Activated naive CD8-positive, alpha-beta T cell treated with anti-CD3 and anti-CD28 coated beads for 36 hours (primary cell): ENCODE data around the gene PHGDH. TPM values are rescaled to one million over a fixed set of nuclear protein-coding genes. Genes with fewer than 3 reads are reported as not detected.
"Not testable (repeated sequence)": the region's sequence is repeated elsewhere in the genome, so short reads cannot be mapped to it uniquely, and the experiment has no call there.

Experiments used
- DNase-seq: peaks from one replicate; pipeline ENCODE4 v3.0.0; 2021
- H3K27ac Mint-ChIP-seq: one replicate; pipeline ENCODE4 v1.8.0; 2022; ENCODE audit warnings: mild to moderate bottlenecking, moderate library complexity, mixed read lengths
- H3K27me3 Mint-ChIP-seq: one replicate; pipeline ENCODE4 v1.8.0; 2022; ENCODE audit warnings: mild to moderate bottlenecking, mixed read lengths
- H3K36me3 Mint-ChIP-seq: one replicate; pipeline ENCODE4 v1.8.0; 2021; ENCODE audit warnings: mild to moderate bottlenecking, mixed read lengths
- H3K4me1 Mint-ChIP-seq: one replicate; pipeline ENCODE4 v1.8.0; 2021; ENCODE audit warnings: mixed read lengths
- H3K4me3 Mint-ChIP-seq: one replicate; pipeline ENCODE4 v1.8.0; 2022; ENCODE audit warnings: mild to moderate bottlenecking, moderate library complexity, mixed read lengths
- H3K9me3 Mint-ChIP-seq: one replicate; pipeline ENCODE4 v1.8.0; 2022; ENCODE audit warnings: mixed read lengths
- total RNA-seq, 2 experiments: library from RNA; stranded (reverse); gene quantifications; one replicate each; pipeline ENCODE4 v1.2.3, GENCODE V29; 2021

PHGDH gene
- total RNA-seq, 2 experiments from 2014 or later, result 289 to 292 TPM

DNA sequence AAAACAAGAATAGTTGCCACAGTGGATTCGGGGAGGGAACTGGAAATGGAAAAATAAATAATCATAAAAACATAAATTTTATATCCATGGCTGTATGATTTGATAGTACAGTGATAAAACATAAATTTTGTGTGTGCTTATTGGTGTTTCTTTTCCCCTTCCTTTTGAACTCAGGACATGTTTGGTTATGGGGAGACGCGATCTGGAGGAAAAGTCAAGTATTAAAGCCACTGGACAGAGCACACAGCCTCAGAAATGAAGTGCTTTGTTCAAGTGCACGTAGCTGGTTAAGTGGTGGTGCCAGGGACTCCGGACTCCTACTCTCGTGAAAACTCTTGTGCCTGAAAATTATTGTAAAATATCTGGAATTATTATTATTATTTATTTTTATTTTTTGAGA is 66.6 kb downstream of the PHGDH start:
- Mint-ChIP-seq H3K4me3 (no peak overlapping the region), H3K36me3 (no peaks in the 10 kb centered on the region), H3K27ac (no peak overlapping the region), H3K4me1 (peaks cover 4% of the 10 kb centered on the region), H3K27me3 (peaks cover 11% of the 10 kb centered on the region), H3K9me3 (no peaks in the 10 kb centered on the region)
- DNase-seq, result no peak

DNA sequence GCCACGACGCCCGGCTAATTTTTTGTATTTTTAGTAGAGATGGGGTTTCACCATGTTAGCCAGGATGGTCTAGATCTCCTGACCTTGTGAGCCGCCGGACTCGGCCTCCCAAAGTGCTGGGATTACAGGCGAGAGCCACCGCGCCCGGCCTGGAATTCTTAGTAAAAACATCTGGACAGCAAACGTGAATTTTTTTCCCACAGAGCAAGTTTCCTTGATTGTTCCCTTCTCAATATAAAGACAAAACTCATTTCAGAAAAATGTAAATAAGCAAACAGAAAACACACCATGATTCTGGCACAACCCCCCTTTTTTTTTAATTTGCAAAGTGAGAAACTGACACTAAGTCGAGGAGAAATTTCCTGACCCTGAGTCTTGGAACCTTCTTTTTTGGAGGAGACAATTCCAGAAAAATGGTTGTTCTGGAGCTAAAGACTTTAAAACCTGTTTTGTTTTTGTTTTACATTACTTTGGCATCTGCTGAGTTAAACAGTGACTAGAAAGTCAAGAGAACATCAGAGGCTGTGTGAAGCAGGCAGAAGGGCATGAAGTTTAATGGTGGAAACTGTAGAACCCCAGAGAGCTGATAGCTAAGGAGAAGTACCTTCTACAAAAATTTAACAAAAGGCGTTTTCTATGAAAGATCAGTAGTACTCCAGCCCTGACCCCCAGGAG is 67.3 kb downstream of the PHGDH start:
- no peak for DNase-seq
- Mint-ChIP-seq H3K27me3 (peaks cover 17% of the 10 kb centered on the region), H3K36me3 (no peaks in the 10 kb centered on the region), H3K9me3 (no peaks in the 10 kb centered on the region), H3K4me3 (no peak overlapping the region), H3K27ac (no peak overlapping the region), H3K4me1 (peaks cover 10% of the 10 kb centered on the region)

DNA sequence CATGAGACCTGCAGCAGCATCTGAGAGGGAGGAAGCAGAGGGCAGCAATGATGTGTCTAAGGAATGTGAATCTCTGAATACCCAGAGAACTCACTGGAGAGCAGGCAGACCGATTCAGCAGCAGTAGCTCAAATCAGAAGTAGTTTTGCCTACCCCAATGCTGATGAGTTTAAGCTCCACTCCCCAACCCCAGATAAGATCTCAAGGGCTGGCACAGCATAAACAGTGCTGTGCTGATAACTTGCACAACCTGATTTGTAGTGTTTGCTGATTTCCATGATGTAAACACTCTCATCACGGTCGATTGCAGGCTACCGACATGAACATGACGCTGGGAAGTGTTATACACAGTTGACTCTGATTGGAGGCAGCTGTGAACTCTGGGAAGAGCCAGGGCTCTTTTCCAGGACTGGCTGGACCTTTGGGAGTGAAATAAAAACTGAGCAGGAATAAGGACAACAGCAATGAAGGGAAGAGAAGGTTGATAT is 68.2 kb downstream of the PHGDH start:
- H3K4me1 Mint-ChIP-seq, result peaks cover 10% of the 10 kb centered on the region
- no peak for DNase-seq
- peaks cover 23% of the 10 kb centered on the region for H3K27me3 Mint-ChIP-seq

DNA sequence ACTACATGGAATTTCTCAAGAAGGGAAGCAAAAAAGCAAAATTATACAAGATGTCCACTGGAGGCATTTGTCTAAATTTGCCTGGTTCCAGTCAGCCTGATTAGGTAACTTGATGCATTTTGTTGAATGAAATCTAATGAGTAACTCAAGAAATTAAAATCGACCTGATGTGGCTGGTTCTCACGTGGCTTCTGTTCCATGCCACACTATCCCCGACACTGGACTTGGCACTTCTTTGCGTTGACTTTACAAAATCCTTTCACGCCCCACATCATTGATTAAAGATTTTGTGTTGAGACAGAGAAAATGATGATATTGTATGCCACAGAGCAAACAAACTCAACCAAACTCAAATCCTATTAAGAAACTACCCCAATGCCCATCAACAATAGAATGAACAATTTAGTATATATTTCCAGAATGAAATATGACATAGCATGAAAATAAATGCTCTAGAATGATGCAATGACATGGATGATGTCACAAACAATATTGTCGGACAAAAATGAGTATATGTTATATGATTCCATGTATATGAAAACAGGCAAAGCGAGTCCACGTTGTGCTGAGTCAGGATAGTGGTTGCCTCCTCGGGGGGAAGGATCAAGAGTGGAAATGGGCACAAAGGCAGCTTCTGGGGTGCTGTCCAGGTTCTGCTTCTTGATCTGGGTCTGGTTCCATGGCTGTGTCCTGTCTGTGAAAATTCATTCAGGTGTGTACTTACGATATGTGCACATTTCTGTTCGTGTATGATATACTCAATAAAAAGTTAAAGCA is 69.9 kb downstream of the PHGDH start:
- no peak overlapping the region for H3K4me3 Mint-ChIP-seq
- no peak overlapping the region for H3K27ac Mint-ChIP-seq
- DNase-seq, result no peak
- no peaks in the 10 kb centered on the region for H3K36me3 Mint-ChIP-seq
- no peaks in the 10 kb centered on the region for H3K9me3 Mint-ChIP-seq
- H3K27me3 Mint-ChIP-seq, result peaks cover 27% of the 10 kb centered on the region
- peaks cover 17% of the 10 kb centered on the region for H3K4me1 Mint-ChIP-seq

More for the DNA sequence above, 68.2 kb downstream of the PHGDH start:
- Mint-ChIP-seq H3K9me3 (no peaks in the 10 kb centered on the region), H3K27ac (no peak overlapping the region), H3K36me3 (no peaks in the 10 kb centered on the region), H3K4me3 (no peak overlapping the region)

DNA sequence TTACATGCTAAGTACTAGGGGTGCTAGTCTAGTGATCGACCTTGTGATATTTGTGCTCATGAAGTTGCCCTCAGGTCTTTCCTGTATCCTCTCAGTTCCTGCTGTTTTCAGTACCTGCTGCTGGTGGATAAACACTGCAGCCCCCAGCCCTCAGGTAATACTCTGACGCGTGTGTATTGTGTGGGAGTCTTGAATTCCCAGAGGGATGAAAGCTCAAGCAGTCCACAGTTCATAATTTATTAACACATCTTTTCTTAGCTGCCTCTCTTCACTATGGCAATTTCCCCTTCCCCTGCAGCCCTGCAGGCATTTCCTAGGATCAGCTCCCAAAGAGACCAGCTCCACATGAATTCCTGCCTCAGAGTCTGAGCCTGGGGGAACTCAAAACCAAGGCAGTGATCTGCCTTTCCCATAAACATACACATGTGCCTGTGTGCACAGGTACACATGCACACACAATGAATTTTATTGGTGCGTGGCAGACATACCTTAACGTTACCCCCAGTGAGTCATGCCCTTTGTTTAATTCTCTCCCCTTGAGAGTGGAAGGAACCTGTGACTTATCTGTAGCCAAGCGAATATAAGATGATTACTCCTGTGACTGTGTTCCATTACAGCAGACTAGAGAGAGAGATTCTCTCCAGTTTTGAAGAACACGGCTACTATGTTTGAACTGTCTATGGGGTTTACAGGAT is 71.0 kb downstream of the PHGDH start:
- H3K36me3 Mint-ChIP-seq, result no peaks in the 10 kb centered on the region
- H3K27me3 Mint-ChIP-seq, result peaks cover 27% of the 10 kb centered on the region
- H3K9me3 Mint-ChIP-seq, result no peaks in the 10 kb centered on the region
- no peak for DNase-seq
- peaks cover 21% of the 10 kb centered on the region for H3K4me1 Mint-ChIP-seq
- no peak overlapping the region for H3K27ac Mint-ChIP-seq
- H3K4me3 Mint-ChIP-seq, result no peak overlapping the region

DNA sequence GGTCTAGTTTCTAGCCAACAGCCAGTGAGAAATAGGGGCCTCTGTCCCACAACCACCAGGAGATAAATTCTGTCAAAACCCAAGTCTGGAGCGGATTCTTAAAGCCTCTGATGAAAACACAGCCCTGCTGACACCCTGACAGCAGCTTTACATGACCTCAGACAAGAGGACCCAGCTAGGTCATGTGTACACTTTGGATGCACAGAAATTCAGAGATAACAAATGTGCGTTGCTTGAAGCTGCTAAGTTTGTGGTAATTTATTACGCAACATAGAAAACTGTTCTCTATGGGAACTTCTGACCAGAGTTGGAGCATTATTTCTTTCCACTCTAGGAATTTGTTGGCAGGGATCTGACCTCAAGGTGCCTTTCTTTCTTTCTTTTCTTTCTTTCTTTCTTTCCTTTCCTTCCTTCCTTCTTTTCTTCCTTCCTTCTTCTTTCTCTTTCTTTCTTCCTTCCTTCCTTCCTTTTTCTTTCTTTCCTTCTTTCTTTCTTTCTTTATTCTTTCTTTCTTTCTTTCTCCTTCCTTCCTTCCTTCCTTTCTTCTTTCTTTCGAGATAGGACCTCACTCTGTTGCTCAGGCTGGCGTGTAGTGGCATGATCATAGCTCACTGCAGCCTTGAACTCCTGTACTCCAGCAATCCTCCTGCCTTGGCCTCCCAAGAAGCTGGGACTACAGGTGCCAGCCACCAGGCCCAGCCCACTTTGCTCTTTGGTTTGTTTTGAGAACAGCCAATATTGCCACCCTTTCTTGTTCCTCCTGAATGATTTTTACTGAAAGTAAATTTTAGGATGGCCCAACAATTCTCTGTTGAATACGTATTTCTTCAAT is 71.8 kb downstream of the PHGDH start:
- H3K4me3 Mint-ChIP-seq, result no peak overlapping the region

DNA sequence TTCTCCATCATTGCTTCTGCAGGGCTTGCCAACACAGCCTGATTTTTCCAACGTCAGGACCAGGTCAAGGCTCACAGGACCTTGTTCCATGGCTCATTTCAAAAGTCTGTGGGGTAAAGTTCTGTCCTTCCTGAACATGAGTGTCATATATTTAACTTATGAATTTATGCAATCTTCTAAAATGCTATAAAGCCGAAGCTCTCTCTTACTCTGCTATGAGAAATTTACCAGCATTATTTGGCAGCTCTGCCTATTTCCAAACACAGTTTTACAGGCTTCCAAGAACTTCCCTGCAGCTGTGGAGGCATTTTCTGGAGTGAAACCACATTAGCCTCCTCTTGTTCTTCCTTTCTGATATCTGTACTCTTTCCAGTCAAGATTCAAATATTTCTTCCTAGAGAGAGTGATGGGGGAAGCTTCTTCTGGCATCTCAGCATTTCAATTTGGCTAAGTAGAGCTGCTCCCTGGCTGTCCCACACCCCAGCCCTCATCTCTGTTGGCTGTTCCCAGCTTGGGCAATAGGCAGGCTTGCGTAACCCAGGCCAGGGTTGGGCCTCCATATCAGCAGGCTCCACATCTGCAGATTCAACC is 72.6 kb downstream of the PHGDH start:
- no peak for DNase-seq
- Mint-ChIP-seq H3K36me3 (no peaks in the 10 kb centered on the region), H3K4me1 (peaks cover 21% of the 10 kb centered on the region), H3K27me3 (peaks cover 33% of the 10 kb centered on the region), H3K27ac (no peak overlapping the region), H3K4me3 (no peak overlapping the region), H3K9me3 (no peaks in the 10 kb centered on the region)

More for the DNA sequence above, 71.8 kb downstream of the PHGDH start:
- no peak overlapping the region for H3K27ac Mint-ChIP-seq
- peaks cover 27% of the 10 kb centered on the region for H3K27me3 Mint-ChIP-seq
- no peaks in the 10 kb centered on the region for H3K36me3 Mint-ChIP-seq
- peaks cover 21% of the 10 kb centered on the region for H3K4me1 Mint-ChIP-seq
- DNase-seq, result no peak
- H3K9me3 Mint-ChIP-seq, result no peaks in the 10 kb centered on the region

DNA sequence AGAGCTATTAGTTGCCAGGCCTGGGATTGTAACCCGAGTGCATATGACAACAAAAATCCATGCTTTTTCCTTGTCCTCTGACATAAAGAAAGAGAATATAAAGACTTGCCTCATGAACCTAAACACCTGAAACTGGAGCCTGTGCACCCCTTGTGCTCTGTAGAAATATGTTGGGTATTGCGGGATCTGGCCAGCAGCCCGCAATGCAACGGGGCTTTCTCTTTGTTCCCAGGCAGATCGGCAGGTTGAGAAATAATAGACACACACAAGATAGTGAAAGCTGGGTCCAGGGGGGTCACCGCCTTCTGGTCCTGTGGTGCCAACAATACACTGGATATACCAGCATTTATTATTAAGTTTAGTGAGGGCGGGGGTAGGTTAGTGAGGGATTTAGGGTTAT is 74.3 kb downstream of the PHGDH start:
- H3K4me3 Mint-ChIP-seq, result peak overlapping the region; percentile 12
- not testable (repeated sequence) for DNase-seq, H3K36me3 Mint-ChIP-seq, H3K9me3 Mint-ChIP-seq
- H3K27ac Mint-ChIP-seq, result peak overlapping the region; percentile 23
- peaks cover 21% of the 10 kb centered on the region for H3K4me1 Mint-ChIP-seq
- peaks cover 34% of the 10 kb centered on the region for H3K27me3 Mint-ChIP-seq

DNA sequence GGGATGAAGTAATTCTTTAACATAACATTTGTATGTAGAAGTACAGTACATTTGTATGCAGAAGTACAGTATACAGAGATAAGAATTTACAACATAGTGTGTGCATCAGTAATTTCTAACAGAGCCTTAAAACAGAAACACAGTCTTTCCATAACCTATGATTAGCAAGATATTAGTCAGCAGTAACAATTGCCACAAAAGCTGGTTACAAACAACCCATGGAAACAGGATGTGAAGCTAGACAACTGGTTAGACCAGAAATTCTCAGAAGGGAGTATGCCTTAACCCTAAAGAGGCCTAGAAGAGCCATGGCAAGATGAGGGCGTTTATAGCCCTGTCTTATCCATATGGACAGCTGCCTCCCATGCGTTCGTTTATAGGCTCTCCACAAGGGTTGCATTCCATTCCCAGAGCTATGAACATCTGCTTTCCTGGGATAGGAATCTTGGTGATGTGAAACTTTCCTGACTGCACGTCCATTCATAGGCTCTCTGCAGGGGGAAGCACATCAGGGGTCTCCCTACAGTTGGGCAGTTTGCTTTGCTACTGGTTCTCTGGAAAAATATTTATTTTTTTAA is 74.8 kb downstream of the PHGDH start:
- DNase-seq, H3K27ac Mint-ChIP-seq, H3K4me3 Mint-ChIP-seq, H3K9me3 Mint-ChIP-seq, H3K36me3 Mint-ChIP-seq: not testable (repeated sequence)
- peaks cover 21% of the 10 kb centered on the region for H3K4me1 Mint-ChIP-seq
- H3K27me3 Mint-ChIP-seq, result peaks cover 34% of the 10 kb centered on the region

DNA sequence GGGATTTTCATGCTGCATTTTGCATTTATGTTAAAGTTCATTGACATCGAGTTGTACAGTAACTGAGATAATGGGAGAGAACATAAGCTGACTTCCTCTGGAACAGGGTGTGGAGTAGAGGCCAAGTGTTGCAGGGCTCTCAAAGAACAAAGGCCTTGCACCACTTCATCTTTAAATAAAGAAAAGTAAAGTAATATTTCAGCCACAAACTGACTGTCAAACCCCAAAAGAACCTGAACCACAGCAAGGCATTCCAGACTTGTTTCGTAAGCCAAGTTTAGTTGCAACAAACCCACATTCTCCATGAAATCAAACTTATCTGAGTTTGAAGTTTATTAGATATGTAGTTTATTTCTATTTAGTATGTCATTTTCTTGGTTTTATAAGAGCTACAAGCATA is 76.0 kb downstream of the PHGDH start:
- DNase-seq, result no peak
- no peaks in the 10 kb centered on the region for H3K36me3 Mint-ChIP-seq
- H3K9me3 Mint-ChIP-seq, result no peaks in the 10 kb centered on the region
- H3K4me1 Mint-ChIP-seq, result peaks cover 21% of the 10 kb centered on the region
- H3K27ac Mint-ChIP-seq, result no peak overlapping the region
- H3K4me3 Mint-ChIP-seq, result no peak overlapping the region
- H3K27me3 Mint-ChIP-seq, result peaks cover 28% of the 10 kb centered on the region

DNA sequence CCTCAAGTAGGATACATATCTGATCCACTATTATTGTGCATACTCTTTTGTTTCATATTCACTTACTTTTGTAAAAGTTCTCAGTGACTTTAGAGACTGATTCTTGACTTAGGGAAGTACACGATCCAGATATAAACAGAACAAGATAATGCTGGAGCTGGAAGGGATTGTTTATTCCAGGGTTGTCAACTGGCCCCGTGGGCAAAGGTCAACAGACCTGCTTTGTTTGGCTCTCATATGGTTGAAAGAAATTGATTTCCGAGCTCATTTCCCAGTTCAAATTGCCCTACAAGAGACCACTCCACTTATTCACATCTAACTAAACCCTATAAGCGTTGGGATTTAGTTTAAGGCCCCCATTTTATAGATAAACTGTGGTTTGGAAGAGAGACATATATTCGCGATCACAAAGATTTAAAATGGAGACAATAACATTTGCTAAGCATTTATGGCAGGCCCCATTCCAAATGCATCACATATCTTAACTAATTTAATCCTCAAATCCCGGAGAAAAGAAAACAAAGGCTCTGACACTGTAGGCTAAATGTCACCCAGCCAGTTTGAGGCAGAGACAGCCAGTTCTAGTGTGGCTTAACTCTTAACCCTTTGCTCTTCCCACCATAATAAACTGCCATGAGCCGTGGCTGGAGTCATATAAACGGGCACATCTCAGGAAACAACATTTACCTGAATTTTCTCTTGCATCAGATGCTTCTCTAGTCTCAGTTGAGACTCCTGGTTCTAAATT is 78.9 kb downstream of the PHGDH start:
- H3K27ac Mint-ChIP-seq, result no peak overlapping the region
- H3K27me3 Mint-ChIP-seq, result peaks cover 7% of the 10 kb centered on the region
- H3K4me1 Mint-ChIP-seq, result peaks cover 11% of the 10 kb centered on the region
- DNase-seq, result no peak
- no peak overlapping the region for H3K4me3 Mint-ChIP-seq
- H3K9me3 Mint-ChIP-seq, result no peaks in the 10 kb centered on the region
- no peaks in the 10 kb centered on the region for H3K36me3 Mint-ChIP-seq

DNA sequence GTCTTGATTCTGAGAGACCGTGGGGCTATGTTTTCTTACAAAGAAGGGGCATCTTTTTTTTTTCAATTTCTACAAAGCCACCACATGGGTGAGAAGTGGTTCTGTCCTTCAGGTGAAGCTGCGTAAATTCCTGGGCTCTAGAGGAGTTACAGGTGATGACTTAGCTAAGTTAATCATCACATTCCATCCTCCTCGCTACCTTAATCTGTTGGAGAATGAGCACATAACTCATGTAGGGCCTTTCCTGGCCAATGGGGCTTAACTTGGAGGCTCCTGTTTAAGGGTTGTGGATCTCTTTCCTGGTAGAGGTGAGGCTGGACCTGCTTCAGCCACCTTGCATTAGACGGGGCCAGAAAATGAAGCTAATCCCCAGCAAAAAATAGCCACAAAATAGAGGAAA is 79.6 kb downstream of the PHGDH start:
- no peak for DNase-seq
- Mint-ChIP-seq H3K27me3 (peaks cover 7% of the 10 kb centered on the region), H3K4me3 (no peak overlapping the region), H3K36me3 (no peaks in the 10 kb centered on the region), H3K9me3 (no peaks in the 10 kb centered on the region), H3K27ac (no peak overlapping the region), H3K4me1 (peaks cover 4% of the 10 kb centered on the region)
